Measurements from ENCODE around the gene TMEM181.
"Not testable (repeated sequence)": the region's sequence is repeated elsewhere in the genome, so short reads cannot be mapped to it uniquely, and the experiment has no call there.

The TMEM181 gene

GRCh38 chr6:158667360-158667981 lies 107.6 kb downstream of the TMEM181 start:
- Histone ChIP-seq H3K36me3 (no peaks in the 10 kb centered on the region), H3K27ac (no peak overlapping the region), H3K27me3 (ENCODE audit: insufficient read depth, low read depth, severe bottlenecking) (no peaks in the 10 kb centered on the region), H3K9me3 (ENCODE audit: severe bottlenecking) (no peaks in the 10 kb centered on the region), H3K4me3 (ENCODE audit: low read depth, low read length) (no peak overlapping the region)
- DNase-seq, result no peak
- no peak for TF ChIP-seq CTCF (IDR thresholded peaks at IDR 0.05; ENCODE audit: low read depth, low read length)

GRCh38 chr6:158668707-158669103 lies 108.8 kb downstream of the TMEM181 start:
- Histone ChIP-seq H3K27me3 (ENCODE audit: insufficient read depth, low read depth, severe bottlenecking) (no peaks in the 10 kb centered on the region), H3K9me3 (ENCODE audit: severe bottlenecking) (no peaks in the 10 kb centered on the region)

GRCh38 chr6:158669145-158670035 lies 109.5 kb downstream of the TMEM181 start:
- no peak overlapping the region for H3K27ac ChIP-seq
- TF ChIP-seq CTCF (IDR thresholded peaks at IDR 0.05; ENCODE audit: low read depth, low read length), result no peak
- H3K4me3 ChIP-seq (ENCODE audit: low read depth, low read length), result no peak overlapping the region
- DNase-seq, result no peak
- H3K27me3 ChIP-seq (ENCODE audit: insufficient read depth, low read depth, severe bottlenecking), result no peaks in the 10 kb centered on the region
- H3K36me3 ChIP-seq, result no peaks in the 10 kb centered on the region
- no peaks in the 10 kb centered on the region for H3K9me3 ChIP-seq (ENCODE audit: severe bottlenecking)

More at GRCh38 chr6:158668707-158669103, 108.8 kb downstream of the TMEM181 start:
- DNase-seq, result no peak
- H3K36me3 ChIP-seq, result no peaks in the 10 kb centered on the region
- H3K27ac ChIP-seq, result no peak overlapping the region
- H3K4me3 ChIP-seq (ENCODE audit: low read depth, low read length), result no peak overlapping the region
- no peak for TF ChIP-seq CTCF (IDR thresholded peaks at IDR 0.05; ENCODE audit: low read depth, low read length)

DNA sequence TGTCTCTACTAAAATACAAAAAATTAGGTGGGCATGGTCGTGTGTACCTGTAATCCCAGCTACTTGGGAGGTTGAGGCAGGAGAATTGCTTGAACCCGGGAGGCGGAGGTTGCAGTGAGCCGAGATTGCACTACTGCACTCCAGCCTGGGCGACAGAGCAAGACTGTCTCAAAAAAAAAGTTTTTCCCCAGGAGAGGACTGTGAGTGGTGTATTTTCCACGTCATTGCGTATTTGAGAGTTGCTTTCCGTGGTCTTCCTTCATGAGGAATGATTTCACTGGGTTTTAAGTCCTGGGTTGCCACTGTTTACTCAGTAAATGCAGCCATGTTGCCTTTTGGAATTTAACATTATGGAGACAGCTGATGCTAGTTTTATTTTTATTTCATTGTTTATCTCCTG lies 112.2 kb downstream of the TMEM181 start:
- not testable (repeated sequence) for H3K9me3 ChIP-seq (ENCODE audit: severe bottlenecking); H3K36me3 ChIP-seq; H3K27ac ChIP-seq; H3K4me3 ChIP-seq (ENCODE audit: low read depth, low read length); DNase-seq; H3K27me3 ChIP-seq (ENCODE audit: insufficient read depth, low read depth, severe bottlenecking)

GRCh38 chr6:158672726-158673125 lies 112.8 kb downstream of the TMEM181 start:
- Histone ChIP-seq H3K4me3 (ENCODE audit: low read depth, low read length) (no peak overlapping the region), H3K27ac (no peak overlapping the region), H3K9me3 (ENCODE audit: severe bottlenecking) (no peaks in the 10 kb centered on the region), H3K27me3 (ENCODE audit: insufficient read depth, low read depth, severe bottlenecking) (no peaks in the 10 kb centered on the region), H3K36me3 (no peaks in the 10 kb centered on the region)
- no peak for DNase-seq
- TF ChIP-seq CTCF (IDR thresholded peaks at IDR 0.05; ENCODE audit: low read depth, low read length), result no peak

GRCh38 chr6:158674342-158675131 lies 114.6 kb downstream of the TMEM181 start:
- Histone ChIP-seq H3K27me3 (ENCODE audit: insufficient read depth, low read depth, severe bottlenecking) (no peaks in the 10 kb centered on the region), H3K4me3 (ENCODE audit: low read depth, low read length) (no peak overlapping the region), H3K9me3 (ENCODE audit: severe bottlenecking) (no peaks in the 10 kb centered on the region), H3K27ac (no peak overlapping the region), H3K36me3 (no peaks in the 10 kb centered on the region)
- TF ChIP-seq CTCF (IDR thresholded peaks at IDR 0.05; ENCODE audit: low read depth, low read length), result no peak
- DNase-seq, result no peak

DNA sequence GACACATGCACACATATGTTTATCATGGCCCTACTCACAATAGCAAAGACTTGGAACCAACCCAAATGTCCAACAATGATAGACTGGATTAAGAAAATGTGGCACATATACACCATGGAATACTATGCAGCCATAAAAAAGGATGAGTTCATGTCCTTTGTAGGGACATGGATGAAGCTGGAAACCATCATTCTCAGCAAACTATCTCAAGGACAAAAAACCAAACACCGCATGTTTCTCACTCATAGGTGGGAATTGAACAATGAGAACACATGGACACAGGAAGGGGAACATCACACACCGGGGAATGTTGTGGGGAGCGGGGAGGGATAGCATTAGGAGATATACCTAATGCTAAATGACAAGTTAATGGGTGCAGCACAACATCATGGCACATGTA lies 117.2 kb downstream of the TMEM181 start:
- H3K4me3 ChIP-seq (ENCODE audit: low read depth, low read length); H3K9me3 ChIP-seq (ENCODE audit: severe bottlenecking); H3K36me3 ChIP-seq; H3K27me3 ChIP-seq (ENCODE audit: insufficient read depth, low read depth, severe bottlenecking); H3K27ac ChIP-seq; DNase-seq: not testable (repeated sequence)

All from WERI-Rb-1 (cell line).